Testis (tissue), 3 donors: ENCODE measurements around the gene TCF7L1. TPM values are rescaled to one million over a fixed set of nuclear protein-coding genes. Genes with fewer than 3 reads are reported as not detected.

Experiments used
- DNase-seq: peaks from one replicate; pipeline ENCODE4 v3.0.0-alpha.2; 2019
- H3K27ac ChIP-seq, 2 donors: fragments of 200-600 bp; sonication (generic); one replicate each; pipeline ENCODE4 v1.5.1; 2019
- H3K27me3 ChIP-seq: fragments of 200-600 bp; sonication (generic); one replicate; pipeline ENCODE4 v1.5.1; 2019
- H3K36me3 ChIP-seq: fragments of 200-600 bp; sonication (generic); one replicate; pipeline ENCODE4 v1.5.1; 2017; ENCODE audit warnings: low read depth; ENCODE audit errors: missing control alignments
- H3K4me1 ChIP-seq: fragments of 200-600 bp; sonication (generic); one replicate; pipeline ENCODE4 v1.5.1; 2019
- H3K4me3 ChIP-seq, 2 donors: fragments of 200-600 bp; sonication (generic); one replicate each; pipeline ENCODE4 v1.5.1; 2017 to 2019
- H3K9me3 ChIP-seq: fragments of 200-600 bp; sonication (generic); one replicate; pipeline ENCODE4 v1.5.1; 2017
- CTCF ChIP-seq, 3 experiments: fragments of 450-650 bp in 2 of 3; fragments of 200-600 bp in 1 of 3; sonication (generic) in 1 of 3; IDR thresholded peaks; one replicate each; pipeline ENCODE4 v1.5.1; 2016 to 2019; ENCODE audit warnings: antibody characterized with exemption in 3 of 3, mild to moderate bottlenecking in 2 of 3, moderate library complexity in 1 of 3
- POLR2A ChIP-seq: fragments of 450-650 bp; IDR thresholded peaks from one replicate; pipeline ENCODE4 v1.6.1; 2017; ENCODE audit warnings: antibody characterized with exemption, mild to moderate bottlenecking, moderate library complexity
- WGBS, 2 donors: methylation state at CpG; one replicate each; pipeline ENCODE4 v1.1.5; 2018; 5-methylcytosine and 5-hydroxymethylcytosine counted together
- intact Hi-C: fragments of 100-400 bp; cut with DNase I; formaldehyde crosslinking; loops from one replicate; pipeline ENCODE4 v1.15.1; 2023; ENCODE audit warnings: low total_unique reads
- polyA plus RNA-seq: library from polyadenylated mRNA; stranded (reverse); fragments of 350-450 nt; fragmentation: Illumina TruSeq; extraction: RNeasy Lipid Tissue Mini Kit (QIAGEN cat#74804); gene quantifications from one replicate; pipeline ENCODE4 v1.2.3, GENCODE V29; 2014; ENCODE audit warnings: low read depth, low replicate concordance; ENCODE audit not compliant: insufficient read depth
- total RNA-seq, 2 donors: library from RNA; depleted of rRNA; stranded (reverse); fragments of >200 nt; gene quantifications; one replicate each; pipeline ENCODE4 v1.2.3, GENCODE V29; 2016

The TCF7L1 gene
- total and polyA plus RNA-seq, 3 donors from 2014 or later: 6.7 to 11.9 (median 6.7) TPM

DNA sequence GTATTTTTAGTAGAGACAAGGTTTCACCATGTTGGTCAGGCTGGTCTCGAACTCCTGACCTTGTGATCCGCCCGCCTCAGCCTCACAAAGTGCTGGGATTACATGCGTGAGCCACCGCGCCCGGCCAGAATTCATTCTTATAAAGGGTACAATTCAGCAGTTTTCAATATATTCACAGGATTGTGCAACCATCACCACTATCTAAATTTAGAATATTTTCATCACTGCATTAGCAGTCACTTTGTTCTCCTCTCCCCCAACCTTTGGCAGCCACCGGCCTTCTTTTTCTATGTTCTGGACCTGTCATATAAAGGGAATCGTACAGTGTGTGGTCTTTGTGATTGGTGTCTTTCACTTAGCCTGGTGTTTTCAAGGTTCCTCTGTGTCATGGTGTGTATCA is 40.7 kb downstream of the TCF7L1 start:
- Histone ChIP-seq H3K4me1 (no peaks in the 10 kb centered on the region), H3K27ac (no peak overlapping the region), H3K27me3 (no peaks in the 10 kb centered on the region), H3K36me3 (no peaks in the 10 kb centered on the region), H3K9me3 (no peaks in the 10 kb centered on the region), H3K4me3 (no peak overlapping the region)
- intact Hi-C loops: no loop called here
- no peak for DNase-seq
- WGBS, 2 donors: 94 to 95% methylated on average over 9 of the region's 9 CpGs
- no peak for TF ChIP-seq POLR2A
- no peak for TF ChIP-seq CTCF (IDR thresholded peaks at IDR 0.05)

GRCh38 chr2:85174943-85175342 is 41.8 kb downstream of the TCF7L1 start:
- TF ChIP-seq CTCF (IDR thresholded peaks at IDR 0.05): no peak
- TF ChIP-seq POLR2A: no peak
- Histone ChIP-seq H3K27me3 (no peaks in the 10 kb centered on the region), H3K4me3 (no peak overlapping the region), H3K36me3 (no peaks in the 10 kb centered on the region), H3K9me3 (no peaks in the 10 kb centered on the region), H3K4me1 (no peaks in the 10 kb centered on the region), H3K27ac (no peak overlapping the region)
- intact Hi-C loops: no loop called here
- no peak for DNase-seq
- 89 to 91% methylated on average over 6 of the region's 6 CpGs for WGBS, 2 donors

DNA sequence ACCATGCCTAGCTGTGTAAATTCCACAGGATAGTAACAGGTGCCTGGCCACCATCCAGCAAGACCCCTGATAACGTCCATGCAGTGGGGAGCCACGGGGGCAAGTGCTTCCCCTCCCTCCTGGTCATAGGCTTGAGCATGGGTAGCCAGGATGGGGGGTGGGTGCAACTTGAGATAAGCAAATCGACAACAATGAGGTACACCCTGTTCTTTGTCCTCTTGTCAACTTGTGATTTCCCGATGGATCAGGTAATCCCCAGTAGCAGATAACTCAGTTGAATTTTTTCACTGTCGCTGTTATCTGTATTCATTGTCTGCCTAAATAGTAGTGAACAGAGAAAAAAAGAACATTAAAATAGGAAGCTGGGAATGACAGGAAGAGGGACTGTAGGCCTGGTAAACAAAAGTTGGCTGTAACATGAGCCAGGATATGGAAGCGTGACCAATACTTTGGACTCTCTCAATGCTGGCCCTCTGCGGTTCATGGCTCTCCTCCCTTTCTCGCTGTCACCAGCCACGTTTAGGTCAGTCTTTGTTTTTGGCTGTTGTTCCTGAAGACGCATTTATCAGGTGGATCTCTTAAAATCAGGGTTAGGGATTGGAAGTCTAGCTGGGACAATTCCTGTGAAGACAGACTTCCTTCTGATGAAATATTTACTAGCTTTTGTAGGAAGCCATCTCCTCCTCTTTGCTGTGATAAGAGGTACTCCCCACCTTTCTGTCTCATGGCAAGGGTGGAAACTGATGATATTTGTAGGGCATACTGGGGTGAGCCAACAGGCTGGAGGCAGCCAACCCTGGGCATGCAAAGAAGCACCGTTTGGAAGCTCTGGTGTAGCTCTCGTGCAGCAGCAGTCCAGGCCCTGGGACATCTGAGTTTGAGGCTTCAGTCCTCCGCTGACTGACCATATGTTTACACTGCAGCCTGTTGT is 42.4 kb downstream of the TCF7L1 start:
- Histone ChIP-seq H3K27me3 (no peaks in the 10 kb centered on the region), H3K9me3 (no peaks in the 10 kb centered on the region), H3K4me3 (no peak overlapping the region), H3K4me1 (no peaks in the 10 kb centered on the region), H3K27ac (no peak overlapping the region), H3K36me3 (no peaks in the 10 kb centered on the region)
- no peak for DNase-seq
- intact Hi-C loops: no loop called here
- WGBS, 2 donors: 51 to 58% methylated on average over 13 of the region's 13 CpGs
- TF ChIP-seq CTCF (IDR thresholded peaks at IDR 0.05) (no peak), POLR2A (no peak)

DNA sequence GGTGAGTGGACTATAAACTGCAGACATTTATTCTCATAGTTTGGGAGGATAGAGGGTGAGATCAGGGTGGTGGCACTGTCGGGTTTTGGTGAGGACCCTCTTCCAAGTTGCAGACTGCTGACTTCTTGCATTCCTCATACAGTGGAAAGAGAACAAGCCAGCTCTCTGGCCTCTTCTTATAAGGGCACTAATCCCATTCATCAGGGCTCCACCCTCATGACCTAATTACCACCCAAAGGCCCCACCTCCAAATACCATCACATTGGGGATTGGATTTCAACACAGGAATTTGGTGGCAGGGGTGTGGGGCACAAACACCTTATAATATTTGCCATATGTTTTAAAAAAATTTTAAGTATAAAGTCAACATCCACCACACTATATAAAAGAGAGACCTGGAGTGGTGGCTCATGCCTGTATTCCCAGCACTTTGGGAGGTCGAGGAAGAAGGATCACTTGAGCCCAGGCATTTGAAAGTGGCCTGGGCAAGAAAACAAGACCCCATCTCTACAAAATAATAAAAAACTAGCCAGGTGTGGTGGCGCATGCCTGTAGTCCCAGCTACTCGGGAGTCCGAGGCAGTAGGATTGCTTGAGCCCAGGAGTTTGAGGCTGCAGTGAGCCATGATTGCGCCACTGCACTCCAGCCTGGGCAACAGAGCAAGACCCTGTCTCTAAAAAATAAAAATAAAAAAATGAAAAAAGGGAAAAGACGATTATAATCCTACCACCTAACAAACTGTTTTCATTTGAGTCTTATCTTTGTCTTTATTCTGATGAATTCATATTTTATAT is 44.0 kb downstream of the TCF7L1 start:
- no peak for DNase-seq
- Histone ChIP-seq H3K27me3 (no peaks in the 10 kb centered on the region), H3K4me1 (no peaks in the 10 kb centered on the region), H3K4me3 (no peak overlapping the region), H3K27ac (no peak overlapping the region), H3K9me3 (no peaks in the 10 kb centered on the region), H3K36me3 (no peaks in the 10 kb centered on the region)
- 94% methylated on average over 7 of the region's 7 CpGs for WGBS, 2 donors
- TF ChIP-seq POLR2A (no peak), CTCF (IDR thresholded peaks at IDR 0.05) (no peak)
- intact Hi-C loops: no loop called here
